HEK293 (cell line): ENCODE results near the gene CCDC73.

Source experiments
- CTCF ChIA-PET: fragments of 350-600 bp; formaldehyde crosslinking; extraction: SDS; loops from one replicate; lab custom pipeline; 2021; ENCODE audit warnings: antibody characterized with exemption; lab: Yijun Ruan, JAX
- POLR2A ChIA-PET: fragments of 300-600 bp; formaldehyde crosslinking; extraction: SDS; loops from one replicate; lab custom pipeline; 2020; ENCODE audit warnings: antibody characterized with exemption, inconsistent platforms; lab: Yijun Ruan, JAX
- H3K27ac ChIP-seq: fragments of 200-500 bp; sonication (Bioruptor generic); 2 replicates; pipeline ENCODE4 v1.5.1; 2014; ENCODE audit warnings: low read depth, low read length, control low read depth, inconsistent platforms; ENCODE audit errors: extremely low read depth
- H3K36me3 ChIP-seq, 2 experiments: fragments of 200-500 bp in 1 of 2; sonication (Bioruptor generic) in 1 of 2; 1 replicate in 1 of 2; 2 replicates in 1 of 2; pipeline ENCODE4 v1.5.1; 2014 to 2017; ENCODE audit warnings: inconsistent platforms in 2 of 2, low read length in 2 of 2; ENCODE audit not compliant: control insufficient read depth in 2 of 2, insufficient read depth in 1 of 2
- H3K4me1 ChIP-seq: fragments of 200-500 bp; sonication (Bioruptor generic); 2 replicates; pipeline ENCODE4 v1.5.1; 2014; ENCODE audit warnings: mild to moderate bottlenecking, low read length, inconsistent platforms; ENCODE audit not compliant: control insufficient read depth, insufficient read depth
- H3K4me3 ChIP-seq: 2 replicates; pipeline ENCODE4 v1.5.1; 2011; ENCODE audit warnings: low read depth, mild to moderate bottlenecking, control low read depth, low read length, moderate library complexity
- H3K9me3 ChIP-seq: fragments of 200-500 bp; sonication (Bioruptor generic); 2 replicates; pipeline ENCODE4 v1.5.1; 2014; ENCODE audit warnings: low read depth, low read length, inconsistent platforms; ENCODE audit not compliant: control insufficient read depth, insufficient read depth
- FEZF1 ChIP-seq: fragments of 450-650 bp; formaldehyde crosslinking; IDR thresholded peaks from 2 replicates; pipeline ENCODE4 v1.5.1; 2016; ENCODE audit warnings: missing biosample characterization, missing genetic modification characterization
- KLF9 ChIP-seq: fragments of 450-650 bp; formaldehyde crosslinking; IDR thresholded peaks from 2 replicates; pipeline ENCODE4 v1.5.1; 2016; ENCODE audit warnings: missing biosample characterization, missing genetic modification characterization, low read depth
- MEIS1 ChIP-seq: sonication (generic); formaldehyde crosslinking; IDR thresholded peaks from 2 replicates; pipeline ENCODE4 v1.8.1; 2022; ENCODE audit warnings: missing genetic modification reagents, mild to moderate bottlenecking, borderline replicate concordance
- REPIN1 ChIP-seq: fragments of 450-650 bp; formaldehyde crosslinking; IDR thresholded peaks from 2 replicates; pipeline ENCODE4 v1.5.1; 2017; ENCODE audit warnings: missing biosample characterization, missing genetic modification characterization, low read depth
- SETDB1 ChIP-seq: IDR thresholded peaks from one replicate; pipeline ENCODE4 v1.6.1; 2017; ENCODE audit warnings: mild to moderate bottlenecking, low read length, moderate library complexity, mixed read lengths; ENCODE audit not compliant: insufficient read length
- SP3 ChIP-seq: fragments of 450-650 bp; formaldehyde crosslinking; IDR thresholded peaks from 2 replicates; pipeline ENCODE4 v1.5.1; 2016; ENCODE audit warnings: missing biosample characterization, missing genetic modification characterization
- TRIM28 ChIP-seq: IDR thresholded peaks from 2 replicates; pipeline ENCODE4 v1.6.1; 2011; ENCODE audit warnings: low read length, control low read depth, borderline replicate concordance
- WT1 ChIP-seq: fragments of 450-650 bp; formaldehyde crosslinking; IDR thresholded peaks from 2 replicates; pipeline ENCODE4 v1.5.1; 2016; ENCODE audit warnings: missing biosample characterization, missing genetic modification characterization
- YY1 ChIP-seq: fragments of 450-650 bp; formaldehyde crosslinking; IDR thresholded peaks from 2 replicates; pipeline ENCODE4 v1.5.1; 2018; ENCODE audit warnings: missing biosample characterization, missing genetic modification characterization
- ZBTB21 ChIP-seq: fragments of 450-650 bp; formaldehyde crosslinking; IDR thresholded peaks from 2 replicates; pipeline ENCODE4 v1.5.1; 2017; ENCODE audit warnings: missing biosample characterization, missing genetic modification characterization
- ZBTB48 ChIP-seq: fragments of 450-650 bp; formaldehyde crosslinking; IDR thresholded peaks from 2 replicates; pipeline ENCODE4 v1.5.1; 2016; ENCODE audit warnings: missing biosample characterization, missing genetic modification characterization
- ZBTB7A ChIP-seq: fragments of 450-650 bp; formaldehyde crosslinking; IDR thresholded peaks from 2 replicates; pipeline ENCODE4 v1.5.1; 2016; ENCODE audit warnings: low read depth, missing biosample characterization, missing genetic modification characterization
- ZIC2 ChIP-seq: fragments of 450-650 bp; formaldehyde crosslinking; IDR thresholded peaks from 2 replicates; pipeline ENCODE4 v1.5.1; 2016; ENCODE audit warnings: missing biosample characterization, missing genetic modification characterization
- ZNF2 ChIP-seq: fragments of 450-650 bp; formaldehyde crosslinking; IDR thresholded peaks from 2 replicates; pipeline ENCODE4 v1.5.1; 2016; ENCODE audit warnings: missing biosample characterization, missing genetic modification characterization
- ZNF311 ChIP-seq: fragments of 450-650 bp; formaldehyde crosslinking; IDR thresholded peaks from 2 replicates; pipeline ENCODE4 v1.5.1; 2017; ENCODE audit warnings: missing biosample characterization, missing genetic modification characterization, borderline replicate concordance
- ZNF366 ChIP-seq: fragments of 450-650 bp; formaldehyde crosslinking; conservative IDR thresholded peaks from 2 replicates; pipeline ENCODE4 v1.5.1; 2016; ENCODE audit warnings: missing biosample characterization, missing genetic modification characterization
- ZNF571 ChIP-seq: fragments of 450-650 bp; formaldehyde crosslinking; IDR thresholded peaks from 2 replicates; pipeline ENCODE4 v1.5.0; 2017; ENCODE audit warnings: missing biosample characterization, missing genetic modification characterization
- ZNF585B ChIP-seq: fragments of 450-650 bp; formaldehyde crosslinking; IDR thresholded peaks from 2 replicates; pipeline ENCODE4 v1.5.1; 2016; ENCODE audit warnings: missing biosample characterization, missing genetic modification characterization
- ZNF707 ChIP-seq: fragments of 450-650 bp; formaldehyde crosslinking; IDR thresholded peaks from 2 replicates; pipeline ENCODE4 v1.5.1; 2016; ENCODE audit warnings: missing biosample characterization, missing genetic modification characterization
- ZNF747 ChIP-seq: fragments of 450-650 bp; formaldehyde crosslinking; IDR thresholded peaks from 2 replicates; pipeline ENCODE4 v1.5.1; 2016; ENCODE audit warnings: missing biosample characterization, missing genetic modification characterization
- ZNF776 ChIP-seq: fragments of 450-650 bp; formaldehyde crosslinking; IDR thresholded peaks from 2 replicates; pipeline ENCODE4 v1.5.0; 2017; ENCODE audit warnings: missing biosample characterization, missing genetic modification characterization, borderline replicate concordance
- ZNF830 ChIP-seq: fragments of 450-650 bp; IDR thresholded peaks from 2 replicates; pipeline ENCODE4 v1.5.0; 2018; ENCODE audit warnings: missing biosample characterization, missing genetic modification characterization, low read depth, mild to moderate bottlenecking, moderate library complexity
- ZSCAN30 ChIP-seq: fragments of 450-650 bp; IDR thresholded peaks from 2 replicates; pipeline ENCODE4 v1.5.1; 2018; ENCODE audit warnings: missing biosample characterization, mild to moderate bottlenecking, missing genetic modification characterization, moderate library complexity
- TF ChIP-seq, protein P1 (sequence below): fragments of 450-650 bp; formaldehyde crosslinking; IDR thresholded peaks from 2 replicates; pipeline ENCODE4 v1.5.1; 2016; ENCODE audit warnings: missing biosample characterization, missing genetic modification characterization
- TF ChIP-seq, protein P2 (sequence below): fragments of 450-650 bp; formaldehyde crosslinking; IDR thresholded peaks from 2 replicates; pipeline ENCODE4 v1.5.1; 2016; ENCODE audit warnings: missing biosample characterization, missing genetic modification characterization, borderline replicate concordance

The CCDC73 gene

DNA sequence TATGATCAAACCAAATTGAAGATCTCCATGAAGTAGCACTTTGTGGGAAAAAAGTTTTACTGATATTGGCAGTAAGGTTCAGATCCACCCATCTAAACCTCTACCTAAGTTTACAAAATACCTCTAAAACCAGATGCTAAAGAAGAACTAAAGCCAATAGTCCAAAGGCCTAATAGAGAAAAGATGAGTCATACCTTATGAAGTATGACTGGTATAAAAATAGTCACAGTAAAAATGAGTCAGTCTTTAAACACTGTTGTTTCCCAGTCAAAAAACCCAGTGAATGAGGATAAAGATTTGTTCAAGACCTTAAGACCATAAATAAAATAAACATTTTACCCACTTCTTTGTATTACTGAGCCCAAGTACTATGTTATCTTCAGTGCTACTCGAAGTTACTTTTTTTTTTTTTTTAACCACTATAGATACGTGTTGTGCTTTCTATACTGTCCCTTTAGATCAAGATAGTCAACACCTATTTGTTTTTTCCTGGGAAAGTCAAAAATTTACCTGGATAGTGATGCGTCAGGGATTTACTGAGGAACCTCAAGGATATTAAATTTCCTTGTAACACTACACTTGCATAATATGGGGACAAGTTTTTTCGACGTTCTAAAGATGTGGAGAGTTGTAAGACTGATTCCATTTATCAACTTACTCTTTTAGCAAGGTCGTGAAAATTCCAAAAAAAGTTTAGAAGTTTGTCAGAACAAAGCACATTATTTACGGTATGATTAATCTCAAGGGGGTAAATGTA, 87.3 kb downstream of the CCDC73 start (continued):
- no peak for TF ChIP-seq ZNF707
- TF ChIP-seq FEZF1 (tag by site-specific recombination): no peak
- no peak for TF ChIP-seq ZNF585B (tag by site-specific recombination)
- TF ChIP-seq ZNF747: no peak
- TF ChIP-seq ZIC2 (tag by site-specific recombination): no peak
- no peak for TF ChIP-seq REPIN1 (tag by site-specific recombination)
- no peak for TF ChIP-seq ZNF830 (tag by site-specific recombination)
- TF ChIP-seq ZNF311 (tag by site-specific recombination): no peak
- no peak for TF ChIP-seq MEIS1 (CRISPR knock-in tag)
- TF ChIP-seq TRIM28: peak; percentile 34; the same call in 1 of the 2 replicates
- TF ChIP-seq, protein P1, sequence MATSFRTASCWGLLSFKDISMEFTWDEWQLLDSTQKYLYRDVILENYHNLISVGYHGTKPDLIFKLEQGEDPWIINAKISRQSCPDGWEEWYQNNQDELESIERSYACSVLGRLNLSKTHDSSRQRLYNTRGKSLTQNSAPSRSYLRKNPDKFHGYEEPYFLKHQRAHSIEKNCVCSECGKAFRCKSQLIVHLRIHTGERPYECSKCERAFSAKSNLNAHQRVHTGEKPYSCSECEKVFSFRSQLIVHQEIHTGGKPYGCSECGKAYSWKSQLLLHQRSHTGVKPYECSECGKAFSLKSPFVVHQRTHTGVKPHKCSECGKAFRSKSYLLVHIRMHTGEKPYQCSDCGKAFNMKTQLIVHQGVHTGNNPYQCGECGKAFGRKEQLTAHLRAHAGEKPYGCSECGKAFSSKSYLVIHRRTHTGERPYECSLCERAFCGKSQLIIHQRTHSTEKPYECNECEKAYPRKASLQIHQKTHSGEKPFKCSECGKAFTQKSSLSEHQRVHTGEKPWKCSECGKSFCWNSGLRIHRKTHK (tag by site-specific recombination): no peak

DNA sequence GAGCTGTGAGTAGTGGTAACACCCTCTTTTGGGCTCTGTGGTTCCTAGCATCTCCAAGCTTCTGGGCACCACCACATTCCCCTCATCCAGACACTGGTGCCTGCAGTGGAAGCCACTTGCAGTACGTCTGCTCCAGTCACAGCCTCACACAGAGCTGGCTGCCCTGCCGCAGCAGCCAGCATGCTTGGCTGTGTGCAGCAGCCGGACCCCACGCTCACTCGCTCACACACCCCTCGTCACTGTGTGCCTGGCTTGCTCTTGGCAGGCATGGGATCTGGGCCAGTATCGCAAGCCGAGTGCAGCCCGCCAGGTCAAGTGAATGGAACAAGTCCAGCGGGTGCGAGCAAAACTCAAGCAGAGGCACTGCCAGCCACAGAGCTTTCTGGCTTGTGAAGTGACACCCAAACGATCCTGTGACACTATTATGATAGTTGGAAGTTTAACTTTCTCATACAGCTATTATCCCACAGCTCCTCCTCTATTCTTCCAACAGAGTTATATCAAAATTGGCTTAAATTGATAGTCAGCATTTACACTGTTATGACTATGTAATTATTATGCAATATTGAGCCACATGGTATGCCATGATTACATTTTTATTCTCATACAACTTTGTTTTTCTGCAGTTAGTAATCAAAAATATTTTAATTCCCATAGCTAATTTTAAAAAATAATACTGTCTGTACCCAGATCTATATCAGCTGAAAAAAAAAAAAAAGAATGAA, 89.0 kb downstream of the CCDC73 start:
- CTCF ChIA-PET: interaction anchor here (0.5 to 1.5 kb wide), 2 partner anchors 9 to 358 kb away, joined by 4 to 6 read pairs; no protein-coding TSS in a partner anchor
- no peaks in the 10 kb centered on the region for H3K9me3 ChIP-seq
- H3K27ac ChIP-seq: no peak overlapping the region
- no peaks in the 10 kb centered on the region for H3K36me3 ChIP-seq
- TF ChIP-seq ZNF366 (no peak), ZBTB21 (tag by site-specific recombination) (no peak)
- POLR2A ChIA-PET: no interaction called here
- H3K4me1 ChIP-seq: 0 out of 2 replicates have a peak, but pooled peaks cover 2% of the 10 kb centered on the region
- no peak overlapping the region for H3K4me3 ChIP-seq

DNA sequence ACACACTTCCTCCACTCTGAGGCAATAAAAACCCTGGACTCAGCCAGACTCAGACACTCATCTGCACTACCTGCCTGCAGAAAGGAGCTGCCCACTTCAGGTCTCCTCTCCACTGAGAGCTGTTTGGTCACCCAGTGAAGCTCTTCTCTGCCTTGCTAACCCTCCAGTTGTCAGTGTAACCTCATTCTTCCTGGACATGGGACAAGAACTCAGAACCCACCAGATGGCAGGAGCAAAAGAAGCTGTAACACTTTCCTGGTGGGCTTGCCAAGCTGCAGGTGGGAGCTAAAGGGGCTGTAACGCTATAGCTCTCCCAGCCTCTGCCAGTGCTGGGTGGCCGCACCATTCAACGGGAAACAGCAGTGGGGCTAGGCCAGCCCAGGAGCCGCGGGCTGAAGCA, 89.7 kb downstream of the CCDC73 start:
- TF ChIP-seq ZBTB48 (tag by site-specific recombination) (no peak), SP3 (no peak), ZNF2 (tag by site-specific recombination) (no peak), KLF9 (tag by site-specific recombination) (no peak), ZBTB7A (tag by site-specific recombination) (no peak), ZNF747 (no peak), ZSCAN30 (no peak), SETDB1 (peak; percentile 75), ZNF571 (no peak), YY1 (tag by site-specific recombination) (no peak), WT1 (tag by site-specific recombination) (no peak), ZNF776 (tag by site-specific recombination) (no peak), TRIM28 (peak; percentile 55; the same call in 1 of the 2 replicates)
- TF ChIP-seq, protein P2, sequence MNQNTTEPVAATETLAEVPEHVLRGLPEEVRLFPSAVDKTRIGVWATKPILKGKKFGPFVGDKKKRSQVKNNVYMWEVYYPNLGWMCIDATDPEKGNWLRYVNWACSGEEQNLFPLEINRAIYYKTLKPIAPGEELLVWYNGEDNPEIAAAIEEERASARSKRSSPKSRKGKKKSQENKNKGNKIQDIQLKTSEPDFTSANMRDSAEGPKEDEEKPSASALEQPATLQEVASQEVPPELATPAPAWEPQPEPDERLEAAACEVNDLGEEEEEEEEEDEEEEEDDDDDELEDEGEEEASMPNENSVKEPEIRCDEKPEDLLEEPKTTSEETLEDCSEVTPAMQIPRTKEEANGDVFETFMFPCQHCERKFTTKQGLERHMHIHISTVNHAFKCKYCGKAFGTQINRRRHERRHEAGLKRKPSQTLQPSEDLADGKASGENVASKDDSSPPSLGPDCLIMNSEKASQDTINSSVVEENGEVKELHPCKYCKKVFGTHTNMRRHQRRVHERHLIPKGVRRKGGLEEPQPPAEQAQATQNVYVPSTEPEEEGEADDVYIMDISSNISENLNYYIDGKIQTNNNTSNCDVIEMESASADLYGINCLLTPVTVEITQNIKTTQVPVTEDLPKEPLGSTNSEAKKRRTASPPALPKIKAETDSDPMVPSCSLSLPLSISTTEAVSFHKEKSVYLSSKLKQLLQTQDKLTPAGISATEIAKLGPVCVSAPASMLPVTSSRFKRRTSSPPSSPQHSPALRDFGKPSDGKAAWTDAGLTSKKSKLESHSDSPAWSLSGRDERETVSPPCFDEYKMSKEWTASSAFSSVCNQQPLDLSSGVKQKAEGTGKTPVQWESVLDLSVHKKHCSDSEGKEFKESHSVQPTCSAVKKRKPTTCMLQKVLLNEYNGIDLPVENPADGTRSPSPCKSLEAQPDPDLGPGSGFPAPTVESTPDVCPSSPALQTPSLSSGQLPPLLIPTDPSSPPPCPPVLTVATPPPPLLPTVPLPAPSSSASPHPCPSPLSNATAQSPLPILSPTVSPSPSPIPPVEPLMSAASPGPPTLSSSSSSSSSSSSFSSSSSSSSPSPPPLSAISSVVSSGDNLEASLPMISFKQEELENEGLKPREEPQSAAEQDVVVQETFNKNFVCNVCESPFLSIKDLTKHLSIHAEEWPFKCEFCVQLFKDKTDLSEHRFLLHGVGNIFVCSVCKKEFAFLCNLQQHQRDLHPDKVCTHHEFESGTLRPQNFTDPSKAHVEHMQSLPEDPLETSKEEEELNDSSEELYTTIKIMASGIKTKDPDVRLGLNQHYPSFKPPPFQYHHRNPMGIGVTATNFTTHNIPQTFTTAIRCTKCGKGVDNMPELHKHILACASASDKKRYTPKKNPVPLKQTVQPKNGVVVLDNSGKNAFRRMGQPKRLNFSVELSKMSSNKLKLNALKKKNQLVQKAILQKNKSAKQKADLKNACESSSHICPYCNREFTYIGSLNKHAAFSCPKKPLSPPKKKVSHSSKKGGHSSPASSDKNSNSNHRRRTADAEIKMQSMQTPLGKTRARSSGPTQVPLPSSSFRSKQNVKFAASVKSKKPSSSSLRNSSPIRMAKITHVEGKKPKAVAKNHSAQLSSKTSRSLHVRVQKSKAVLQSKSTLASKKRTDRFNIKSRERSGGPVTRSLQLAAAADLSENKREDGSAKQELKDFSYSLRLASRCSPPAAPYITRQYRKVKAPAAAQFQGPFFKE (tag by site-specific recombination): no peak
- TF ChIP-seq, all 188 proteins: peak for 2
- ChIA-PET POLR2A (no interaction called here), CTCF (no interaction called here)
- H3K9me3 ChIP-seq: no peaks in the 10 kb centered on the region
- H3K4me3 ChIP-seq: no peak overlapping the region
- no peaks in the 10 kb centered on the region for H3K36me3 ChIP-seq
- 0 out of 2 replicates have a peak, but pooled peaks cover 2% of the 10 kb centered on the region for H3K4me1 ChIP-seq
- H3K27ac ChIP-seq: no peak overlapping the region
